Esophagus squamous epithelium (tissue), 5 donors: ENCODE data around the gene TTC19. TPM values are rescaled to one million over a fixed set of nuclear protein-coding genes. Genes with fewer than 3 reads are reported as not detected.

ENCODE experiments used
- DNase-seq: peaks from one replicate; lab custom pipeline; 2025; lab: John Stamatoyannopoulos, UW
- H3K27ac ChIP-seq, 4 donors: fragments of 200-600 bp; sonication (generic); one replicate each; pipeline ENCODE4 v1.5.1; 2016 to 2019; ENCODE audit warnings: mild to moderate bottlenecking in 1 of 4
- H3K27me3 ChIP-seq, 4 donors: fragments of 200-600 bp; sonication (generic); 1 replicate in 3 of 4; 2 replicates in 1 of 4; pipeline versions ENCODE4 v1.5.1 to v1.6.0; 2017 to 2021; ENCODE audit warnings: antibody characterized with exemption in 1 of 4
- H3K36me3 ChIP-seq, 3 donors: fragments of 200-600 bp; sonication (generic); one replicate each; pipeline ENCODE4 v1.5.1; 2016 to 2019
- H3K4me1 ChIP-seq, 3 donors: fragments of 200-600 bp; sonication (generic); one replicate each; pipeline ENCODE4 v1.5.1; 2017 to 2019
- H3K4me3 ChIP-seq, 4 donors: fragments of 200-600 bp; sonication (generic); 1 replicate in 3 of 4; 2 replicates in 1 of 4; pipeline ENCODE4 v1.5.1; 2016 to 2019; ENCODE audit warnings: mild to moderate bottlenecking in 2 of 4, moderate library complexity in 1 of 4
- H3K9me3 ChIP-seq, 3 donors: fragments of 200-600 bp; sonication (generic); one replicate each; pipeline ENCODE4 v1.5.1; 2016 to 2019
- POLR2A ChIP-seq, 4 donors: fragments of 450-650 bp; IDR thresholded peaks; one replicate each; pipeline ENCODE4 v1.6.1; 2017; ENCODE audit warnings: antibody characterized with exemption in 4 of 4, mild to moderate bottlenecking in 4 of 4, moderate library complexity in 3 of 4
- WGBS, 2 donors: methylation state at CpG; one replicate each; pipeline ENCODE4 v1.1.5; 2018; 5-methylcytosine and 5-hydroxymethylcytosine counted together
- intact Hi-C: fragments of 100-400 bp; cut with DNase I; formaldehyde crosslinking; loops from one replicate; pipeline ENCODE4 v1.15.0; 2022
- total RNA-seq, 4 donors: library from RNA; depleted of rRNA; stranded (reverse); fragments of >200 nt; gene quantifications; one replicate each; pipeline ENCODE4 v1.1.0, GENCODE V29; 2016
- TF ChIP-seq, protein P1 (sequence below), 6 experiments: fragments of 450-650 bp in 4 of 6; fragments of 200-600 bp in 2 of 6; sonication (generic) in 2 of 6; IDR thresholded peaks; one replicate each; pipeline ENCODE4 v1.5.1; 2016 to 2019; ENCODE audit warnings: antibody characterized with exemption in 6 of 6, mild to moderate bottlenecking in 4 of 6, moderate library complexity in 4 of 6
- donor health status: DM: yes; HTN: yes; CAD: no.

TTC19 gene
- total RNA-seq, 4 donors from 2014 or later: 20.0 to 75.7 (median 35.6) TPM

DNA sequence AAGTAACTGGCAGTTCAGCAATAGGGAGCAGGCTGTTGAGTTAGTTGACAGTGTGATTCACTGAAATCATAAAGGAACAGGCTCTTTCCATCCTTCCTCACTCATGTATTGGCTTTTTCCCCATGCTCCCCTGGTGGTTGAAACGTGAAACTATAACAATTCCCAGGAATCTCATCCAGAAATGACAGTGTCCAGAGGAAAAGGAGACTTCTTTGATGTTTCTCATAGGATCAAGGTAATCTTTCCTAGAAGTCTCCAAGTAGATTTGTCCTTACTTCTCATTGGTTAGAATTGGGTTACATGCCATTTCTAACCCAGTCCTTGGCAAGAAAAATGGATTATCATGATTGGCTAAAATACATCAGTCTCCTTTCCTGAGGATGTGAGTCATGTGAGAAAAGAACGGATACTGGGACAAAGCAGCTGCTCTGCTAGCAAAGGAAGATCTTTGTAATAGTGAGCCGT, 14.4 kb downstream of the TTC19 start:
- H3K4me1 ChIP-seq: peaks cover 0 to 29% (median 12%) of the 10 kb centered on the region in 3 donors
- 29 to 38% methylated on average over 3 of the region's 3 CpGs for WGBS, 2 donors
- no peak for DNase-seq
- H3K4me3 ChIP-seq: no peak overlapping the region
- peak overlapping the region in 3 of 4 donors; percentile 18 to 43 (median 42) for H3K27ac ChIP-seq
- H3K9me3 ChIP-seq: no peaks in the 10 kb centered on the region
- TF ChIP-seq, protein P1, sequence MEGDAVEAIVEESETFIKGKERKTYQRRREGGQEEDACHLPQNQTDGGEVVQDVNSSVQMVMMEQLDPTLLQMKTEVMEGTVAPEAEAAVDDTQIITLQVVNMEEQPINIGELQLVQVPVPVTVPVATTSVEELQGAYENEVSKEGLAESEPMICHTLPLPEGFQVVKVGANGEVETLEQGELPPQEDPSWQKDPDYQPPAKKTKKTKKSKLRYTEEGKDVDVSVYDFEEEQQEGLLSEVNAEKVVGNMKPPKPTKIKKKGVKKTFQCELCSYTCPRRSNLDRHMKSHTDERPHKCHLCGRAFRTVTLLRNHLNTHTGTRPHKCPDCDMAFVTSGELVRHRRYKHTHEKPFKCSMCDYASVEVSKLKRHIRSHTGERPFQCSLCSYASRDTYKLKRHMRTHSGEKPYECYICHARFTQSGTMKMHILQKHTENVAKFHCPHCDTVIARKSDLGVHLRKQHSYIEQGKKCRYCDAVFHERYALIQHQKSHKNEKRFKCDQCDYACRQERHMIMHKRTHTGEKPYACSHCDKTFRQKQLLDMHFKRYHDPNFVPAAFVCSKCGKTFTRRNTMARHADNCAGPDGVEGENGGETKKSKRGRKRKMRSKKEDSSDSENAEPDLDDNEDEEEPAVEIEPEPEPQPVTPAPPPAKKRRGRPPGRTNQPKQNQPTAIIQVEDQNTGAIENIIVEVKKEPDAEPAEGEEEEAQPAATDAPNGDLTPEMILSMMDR (IDR thresholded peaks at IDR 0.05): peak in 5 of 6 experiments; percentile 17 to 64 (median 40)
- no peak for TF ChIP-seq POLR2A (IDR thresholded peaks at IDR 0.05)
- intact Hi-C loops: no loop called here
- no peaks in the 10 kb centered on the region for H3K27me3 ChIP-seq
- peaks cover 3 to 93% (median 11%) of the 10 kb centered on the region in 3 donors for H3K36me3 ChIP-seq

DNA sequence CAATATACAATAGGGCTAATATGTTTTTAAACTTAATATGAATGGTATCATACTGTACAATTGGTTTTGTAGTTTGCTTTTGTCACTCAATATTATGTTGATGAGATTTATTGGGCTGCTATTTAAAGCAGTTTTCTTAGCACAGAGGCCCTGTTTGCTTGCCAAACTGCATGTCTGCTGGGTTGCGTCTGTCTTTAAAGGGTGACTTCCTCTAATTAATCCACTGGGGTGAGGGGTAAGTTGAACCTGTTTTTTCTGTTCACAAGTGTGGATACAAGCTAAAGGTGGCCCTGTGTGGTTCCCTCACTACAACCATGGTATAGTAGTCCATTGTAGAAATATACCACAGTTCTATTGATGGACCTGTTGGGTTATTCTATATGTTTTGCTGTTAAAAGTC, 19.7 kb downstream of the TTC19 start:
- no peak for DNase-seq
- H3K36me3 ChIP-seq: peaks cover 6 to 93% (median 15%) of the 10 kb centered on the region in 3 donors

GRCh38 chr17:16023881-16024280, 24.3 kb downstream of the TTC19 start:
- Histone ChIP-seq H3K36me3 (peaks cover 17 to 94% (median 39%) of the 10 kb centered on the region in 3 donors), H3K27ac (no peak overlapping the region), H3K4me1 (peaks cover 4 to 12% (median 7%) of the 10 kb centered on the region in 3 donors), H3K4me3 (no peak overlapping the region), H3K9me3 (no peaks in the 10 kb centered on the region), H3K27me3 (no peaks in the 10 kb centered on the region)
- no peak for TF ChIP-seq POLR2A (IDR thresholded peaks at IDR 0.05)
- TF ChIP-seq, protein P1 (IDR thresholded peaks at IDR 0.05): no peak
- 69 to 81% methylated on average over 4 of the region's 4 CpGs for WGBS, 2 donors
- DNase-seq: no peak
- intact Hi-C loops: no loop called here

More for the DNA sequence above, 19.7 kb downstream of the TTC19 start:
- H3K27me3 ChIP-seq: no peaks in the 10 kb centered on the region
- WGBS, 2 donors: 33 to 53% methylated on average over 1 of the region's 1 CpG
- peaks cover 0 to 7% (median 0%) of the 10 kb centered on the region in 3 donors for H3K4me1 ChIP-seq
- H3K4me3 ChIP-seq: no peak overlapping the region
- intact Hi-C loops: no loop called here
- no peak for TF ChIP-seq POLR2A (IDR thresholded peaks at IDR 0.05)
- TF ChIP-seq, protein P1 (IDR thresholded peaks at IDR 0.05): no peak
- no peaks in the 10 kb centered on the region for H3K9me3 ChIP-seq
- no peak overlapping the region for H3K27ac ChIP-seq

DNA sequence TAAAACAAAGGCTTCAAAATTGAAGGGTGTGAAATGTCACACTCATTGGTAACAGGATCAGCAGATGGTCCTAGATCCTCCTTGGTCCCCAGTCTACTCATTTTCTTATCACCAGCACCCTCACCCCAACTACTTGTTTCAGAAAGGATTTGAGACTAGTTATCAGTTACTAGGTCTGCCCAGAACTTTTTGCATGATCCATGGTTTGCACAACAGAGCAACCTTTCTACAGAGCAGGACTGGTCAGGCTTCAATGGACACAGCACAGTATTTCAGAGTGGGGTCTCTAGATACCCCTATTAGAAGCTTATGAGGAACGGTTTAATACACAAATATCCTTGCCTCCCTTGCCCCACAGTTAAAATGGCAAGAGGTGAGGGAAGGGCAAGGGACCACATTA, 25.6 kb downstream of the TTC19 start:
- TF ChIP-seq POLR2A (IDR thresholded peaks at IDR 0.05): no peak
- TF ChIP-seq, protein P1 (IDR thresholded peaks at IDR 0.05): no peak
- intact Hi-C loops: no loop called here
- no peak for DNase-seq
- 92 to 100% methylated on average over 1 of the region's 1 CpG for WGBS, 2 donors
- H3K27me3 ChIP-seq: no peaks in the 10 kb centered on the region
- H3K36me3 ChIP-seq: peaks cover 17 to 95% (median 47%) of the 10 kb centered on the region in 3 donors
- H3K4me1 ChIP-seq: peaks cover 4 to 12% (median 7%) of the 10 kb centered on the region in 3 donors
- H3K4me3 ChIP-seq: no peak overlapping the region
- no peak overlapping the region for H3K27ac ChIP-seq
- H3K9me3 ChIP-seq: no peaks in the 10 kb centered on the region

GRCh38 chr17:16026895-16027294, 27.3 kb downstream of the TTC19 start:
- H3K27me3 ChIP-seq: no peaks in the 10 kb centered on the region
- DNase-seq: no peak
- no peaks in the 10 kb centered on the region for H3K9me3 ChIP-seq
- peaks cover 4 to 12% (median 7%) of the 10 kb centered on the region in 3 donors for H3K4me1 ChIP-seq
- TF ChIP-seq, protein P1 (IDR thresholded peaks at IDR 0.05): no peak
- no peak for TF ChIP-seq POLR2A (IDR thresholded peaks at IDR 0.05)
- H3K36me3 ChIP-seq: peaks cover 25 to 96% (median 49%) of the 10 kb centered on the region in 3 donors
- WGBS, 2 donors: 74 to 93% methylated on average over 5 of the region's 5 CpGs
- intact Hi-C loops: no loop called here
- peak overlapping the region in 3 of 4 donors; percentile 67 to 78 (median 75) for H3K27ac ChIP-seq
- no peak overlapping the region for H3K4me3 ChIP-seq
